ENCODE results near the gene CAB39. TPM values are rescaled to one million over a fixed set of nuclear protein-coding genes. Genes with fewer than 3 reads are reported as not detected.

The CAB39 gene
- polyA plus RNA-seq (2012; rRNA removed), result 15.7 and 18.7 TPM in 2 replicates
- polyA plus RNA-seq (2012; cell fraction: cytosol; rRNA removed), result 24.9 and 27.9 TPM in 2 replicates
- 15.2 and 23.1 TPM in 2 replicates for polyA plus RNA-seq (2012; cell fraction: nucleus; rRNA removed)

DNA sequence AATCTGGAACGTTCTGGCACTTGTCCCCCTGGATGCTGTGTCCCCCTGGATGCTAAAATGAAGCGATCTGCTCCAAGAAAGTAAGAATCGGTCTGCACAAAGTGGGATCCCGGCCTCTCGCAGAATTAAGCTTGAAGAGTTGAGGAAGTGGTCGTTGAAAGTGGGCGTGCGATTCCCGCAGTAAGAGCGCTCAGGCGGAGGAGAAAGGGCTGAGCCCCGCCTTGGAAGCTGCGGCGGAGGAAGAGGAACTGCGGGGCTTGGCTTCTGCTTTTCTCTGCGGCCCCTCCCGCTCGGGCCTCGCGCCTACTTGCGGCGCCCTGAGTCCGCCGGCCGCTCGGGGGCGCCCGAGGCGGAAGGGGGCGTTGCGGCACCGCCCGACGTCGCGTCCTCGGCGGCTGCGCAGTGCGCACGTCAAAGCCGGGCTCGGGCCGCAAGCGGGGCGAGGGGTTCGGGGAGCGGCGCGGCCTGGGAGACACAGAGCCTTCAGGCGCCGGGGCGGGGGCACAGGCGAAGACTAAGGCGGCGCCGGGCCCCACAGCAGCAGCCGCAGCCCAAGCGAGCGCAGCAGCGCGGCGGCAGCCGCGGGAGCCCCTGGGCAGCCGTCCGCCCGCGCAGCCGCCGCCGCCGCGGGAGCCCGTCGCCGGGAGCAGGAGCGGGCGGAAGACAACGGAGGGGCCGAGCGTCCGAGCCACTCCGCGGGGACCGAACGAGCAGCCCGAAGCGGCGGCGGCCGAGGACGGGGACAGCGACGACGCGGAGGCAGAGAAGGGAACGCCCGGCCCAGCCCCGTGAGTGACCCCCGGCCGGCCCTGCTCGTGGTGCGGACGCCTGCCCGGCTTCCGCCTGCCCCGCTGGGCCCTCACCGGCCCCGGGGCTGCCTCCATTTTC lies at the start of gene CAB39:
Gene CAB39 (plus strand): TSS at position 400 of the 888 bp plus-strand sequence. CDS start 47,160 bp downstream, outside the sequence.
- H3F3A ChIP-seq (replicated peaks; ENCODE audit: insufficient read depth), result peaks cover 13% of the 10 kb centered on the region
- peak within 1 kb of the TSS; percentile 99 for H2AFZ ChIP-seq (ENCODE audit: low read depth)
- H3K4me3 ChIP-seq (ENCODE audit: low read depth in 2 of 2, low read length in 1 of 2), result peak within 1 kb of the TSS; percentile 76 to 86
- H3K9ac ChIP-seq, result peak within 1 kb of the TSS; percentile 80
- under 1% methylated on average over 18 of the region's 110 CpGs for WGBS (ENCODE audit: low lambda C conversion rate)
- H3K9me3 ChIP-seq, result no peaks in the 10 kb centered on the region
- POLR2A ChIA-PET, result interaction anchor here (0.7 kb wide), 1 partner anchor 149 kb away, joined by 3 read pairs; no protein-coding TSS in a partner anchor
- CTCF ChIA-PET, result interaction anchor here (0.7 to 3.5 kb wide), 9 partner anchors 11 to 645 kb away, joined by 3 to 26 read pairs (median 4); no protein-coding TSS in a partner anchor
- peak within 1 kb of the TSS; percentile 82 to 90 for H3K27ac ChIP-seq (ENCODE audit: low read depth in 2 of 2, low read length in 1 of 2)
- H4K20me1 ChIP-seq (ENCODE audit: insufficient read depth), result peaks cover 41% of the 10 kb centered on the region
- peak; percentile 97 for DNase-seq
- no peaks in the 10 kb centered on the region for H3K9me2 ChIP-seq
- H3K27me3 ChIP-seq (ENCODE audit: insufficient read depth), result no peaks in the 10 kb centered on the region
- peaks cover 0 to 2% of the 10 kb centered on the region in 2 experiments; a peak in 2 of 4 replicates for H3K4me1 ChIP-seq (ENCODE audit: control insufficient read depth in 1 of 2, insufficient read depth in 2 of 2, low read depth in 1 of 2, low read length in 1 of 2)
- H3K79me2 ChIP-seq (ENCODE audit: insufficient read depth), result peaks cover 47% of the 10 kb centered on the region
- peaks cover 0 to 5% of the 10 kb centered on the region in 2 experiments for H3K36me3 ChIP-seq (replicated peaks in 1 of 2; ENCODE audit: control insufficient read depth in 1 of 2, insufficient read depth in 2 of 2, low read length in 1 of 2)
- H3K4me2 ChIP-seq, result peak within 1 kb of the TSS; percentile 96
- TF ChIP-seq, protein P1, sequence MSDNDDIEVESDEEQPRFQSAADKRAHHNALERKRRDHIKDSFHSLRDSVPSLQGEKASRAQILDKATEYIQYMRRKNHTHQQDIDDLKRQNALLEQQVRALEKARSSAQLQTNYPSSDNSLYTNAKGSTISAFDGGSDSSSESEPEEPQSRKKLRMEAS (IDR thresholded peaks at IDR 0.05; ENCODE audit: low read depth), result peak; percentile 45; the same call in 1 of the 2 replicates
- TF ChIP-seq RAD21 (IDR thresholded peaks at IDR 0.05; ENCODE audit: low read length) (peak; percentile 37), FOXM1 (IDR thresholded peaks at IDR 0.05; ENCODE audit: low read depth) (no peak), ZBTB33 (IDR thresholded peaks at IDR 0.05; ENCODE audit: borderline replicate concordance, low read depth) (no peak), PBX3 (IDR thresholded peaks at IDR 0.05) (no peak), IRF3 (IDR thresholded peaks at IDR 0.05; ENCODE audit: low read depth, low read length) (no peak), TCF12 (IDR thresholded peaks at IDR 0.05) (peak; percentile 15; the same call in 1 of the 2 replicates), GATA2 (CRISPR knock-in tag; IDR thresholded peaks at IDR 0.05) (no peak), TAF1 (IDR thresholded peaks at IDR 0.05; ENCODE audit: borderline replicate concordance, low read depth, low read length) (peak; percentile 80; the same call in 1 of the 2 replicates), USF2 (IDR thresholded peaks at IDR 0.05; ENCODE audit: borderline replicate concordance, low read depth, low read length) (no peak), MXI1 (IDR thresholded peaks at IDR 0.05; ENCODE audit: low read depth, low read length) (peak; percentile 58; the same call in 1 of the 2 replicates), NFIC (IDR thresholded peaks at IDR 0.05; ENCODE audit: borderline replicate concordance) (no peak), EP300 (IDR thresholded peaks at IDR 0.05; ENCODE audit: borderline replicate concordance in 1 of 2, low read depth in 1 of 2, low read length in 1 of 2) (no peak), CHD2 (IDR thresholded peaks at IDR 0.05; ENCODE audit: low read length, partially characterized antibody) (peak; percentile 74), FOXJ3 (CRISPR knock-in tag; IDR thresholded peaks at IDR 0.05) (no peak), ELF1 (IDR thresholded peaks at IDR 0.05) (0 out of 2 replicates have a peak, but pooled peaks have one; percentile 54), JUND (IDR thresholded peaks at IDR 0.05) (no peak), SIN3A (IDR thresholded peaks at IDR 0.05; ENCODE audit: borderline replicate concordance, low read depth, low read length) (peak; percentile 20; the same call in 1 of the 2 replicates), RCOR1 (IDR thresholded peaks at IDR 0.05; ENCODE audit: low read length) (0 out of 2 replicates have a peak, but pooled peaks have one; percentile 24), NRF1 (IDR thresholded peaks at IDR 0.05; ENCODE audit: low read depth, low read length) (peak; percentile 76), POLR2AphosphoS5 (IDR thresholded peaks at IDR 0.05; ENCODE audit: low read depth, low read length) (peak; percentile 66)
- TF ChIP-seq, protein P2, sequence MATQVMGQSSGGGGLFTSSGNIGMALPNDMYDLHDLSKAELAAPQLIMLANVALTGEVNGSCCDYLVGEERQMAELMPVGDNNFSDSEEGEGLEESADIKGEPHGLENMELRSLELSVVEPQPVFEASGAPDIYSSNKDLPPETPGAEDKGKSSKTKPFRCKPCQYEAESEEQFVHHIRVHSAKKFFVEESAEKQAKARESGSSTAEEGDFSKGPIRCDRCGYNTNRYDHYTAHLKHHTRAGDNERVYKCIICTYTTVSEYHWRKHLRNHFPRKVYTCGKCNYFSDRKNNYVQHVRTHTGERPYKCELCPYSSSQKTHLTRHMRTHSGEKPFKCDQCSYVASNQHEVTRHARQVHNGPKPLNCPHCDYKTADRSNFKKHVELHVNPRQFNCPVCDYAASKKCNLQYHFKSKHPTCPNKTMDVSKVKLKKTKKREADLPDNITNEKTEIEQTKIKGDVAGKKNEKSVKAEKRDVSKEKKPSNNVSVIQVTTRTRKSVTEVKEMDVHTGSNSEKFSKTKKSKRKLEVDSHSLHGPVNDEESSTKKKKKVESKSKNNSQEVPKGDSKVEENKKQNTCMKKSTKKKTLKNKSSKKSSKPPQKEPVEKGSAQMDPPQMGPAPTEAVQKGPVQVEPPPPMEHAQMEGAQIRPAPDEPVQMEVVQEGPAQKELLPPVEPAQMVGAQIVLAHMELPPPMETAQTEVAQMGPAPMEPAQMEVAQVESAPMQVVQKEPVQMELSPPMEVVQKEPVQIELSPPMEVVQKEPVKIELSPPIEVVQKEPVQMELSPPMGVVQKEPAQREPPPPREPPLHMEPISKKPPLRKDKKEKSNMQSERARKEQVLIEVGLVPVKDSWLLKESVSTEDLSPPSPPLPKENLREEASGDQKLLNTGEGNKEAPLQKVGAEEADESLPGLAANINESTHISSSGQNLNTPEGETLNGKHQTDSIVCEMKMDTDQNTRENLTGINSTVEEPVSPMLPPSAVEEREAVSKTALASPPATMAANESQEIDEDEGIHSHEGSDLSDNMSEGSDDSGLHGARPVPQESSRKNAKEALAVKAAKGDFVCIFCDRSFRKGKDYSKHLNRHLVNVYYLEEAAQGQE (IDR thresholded peaks at IDR 0.05; ENCODE audit: low read depth, low read length), result 0 out of 2 replicates have a peak, but pooled peaks have one; percentile 5

All from SK-N-SH (cell line).